B cell (primary cell): ENCODE results near the gene SRGAP1.
"Not testable (repeated sequence)": the region's sequence is repeated elsewhere in the genome, so short reads cannot be mapped to it uniquely, and the experiment has no call there.

Experiments
- CTCF ChIP-seq: fragments of 200-600 bp; IDR thresholded peaks from one replicate; pipeline ENCODE4 v1.8.0; 2022; ENCODE audit warnings: antibody characterized with exemption, mild to moderate bottlenecking
- EZH2 ChIP-seq: IDR thresholded peaks from 2 replicates; pipeline ENCODE4 v1.6.1; 2012; ENCODE audit warnings: borderline replicate concordance, low read depth, mild to moderate bottlenecking, moderate library complexity, low read length; ENCODE audit not compliant: insufficient read depth, poor library complexity, severe bottlenecking

- not testable (repeated sequence) for TF ChIP-seq CTCF, EZH2
Measured at GRCh38 chr12:63880235-63880634, 35.7 kb downstream of the SRGAP1 start.
